Sigmoid colon (tissue), 4 donors: ENCODE results near the gene ROPN1.

Experiments
- EP300 ChIP-seq, 4 donors: sonication (generic); formaldehyde crosslinking; IDR thresholded peaks; one replicate each; pipeline ENCODE4 v1.6.1; 2017; ENCODE audit warnings: antibody characterized with exemption in 4 of 4
- POLR2A ChIP-seq, 2 donors: fragments of 450-650 bp; IDR thresholded peaks; one replicate each; pipeline ENCODE4 v1.6.1; 2016; ENCODE audit warnings: antibody characterized with exemption in 2 of 2, mild to moderate bottlenecking in 2 of 2, moderate library complexity in 2 of 2
- TF ChIP-seq, protein P1 (sequence below), 4 experiments: fragments of 450-650 bp in 3 of 4; fragments of 200-600 bp in 1 of 4; IDR thresholded peaks; one replicate each; pipeline ENCODE4 v1.5.1; 2016 to 2019; ENCODE audit warnings: antibody characterized with exemption in 4 of 4, mild to moderate bottlenecking in 3 of 4, moderate library complexity in 2 of 4

DNA sequence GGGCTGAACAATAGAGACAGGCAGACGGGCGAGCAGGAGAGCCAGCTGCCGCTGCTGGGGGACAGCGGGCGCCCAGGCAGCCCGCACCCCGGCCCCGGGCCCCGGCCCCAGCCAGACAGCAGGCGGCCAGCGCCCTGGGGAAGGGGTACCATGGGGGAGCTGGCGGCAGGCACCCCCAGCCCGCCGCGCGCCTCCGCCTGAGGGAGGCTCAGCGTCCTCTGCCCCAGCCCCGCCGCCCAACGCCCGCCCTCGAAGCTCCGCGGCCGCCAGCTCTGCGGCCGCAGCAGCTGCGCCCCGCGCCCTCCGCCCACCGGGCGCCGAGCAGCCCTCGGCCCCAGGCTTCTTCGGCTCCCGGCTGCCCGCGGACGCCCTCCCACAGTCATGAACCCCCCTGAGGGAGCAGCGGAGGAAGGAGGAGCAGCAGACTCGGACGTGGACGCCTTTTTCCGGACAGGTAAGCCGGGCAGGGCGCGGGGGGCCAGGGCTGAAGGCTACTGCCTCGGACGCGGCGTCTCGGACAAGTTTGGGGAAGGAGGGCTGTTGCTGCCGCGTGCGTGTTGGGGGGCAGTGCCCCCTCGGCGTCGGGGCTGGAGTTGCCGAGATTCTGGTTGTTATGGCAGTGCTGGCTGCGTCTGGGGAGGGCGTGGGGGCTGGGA lies 41.6 kb upstream of the ROPN1 start, which contains the start of gene KALRN:
- TF ChIP-seq, protein P1, sequence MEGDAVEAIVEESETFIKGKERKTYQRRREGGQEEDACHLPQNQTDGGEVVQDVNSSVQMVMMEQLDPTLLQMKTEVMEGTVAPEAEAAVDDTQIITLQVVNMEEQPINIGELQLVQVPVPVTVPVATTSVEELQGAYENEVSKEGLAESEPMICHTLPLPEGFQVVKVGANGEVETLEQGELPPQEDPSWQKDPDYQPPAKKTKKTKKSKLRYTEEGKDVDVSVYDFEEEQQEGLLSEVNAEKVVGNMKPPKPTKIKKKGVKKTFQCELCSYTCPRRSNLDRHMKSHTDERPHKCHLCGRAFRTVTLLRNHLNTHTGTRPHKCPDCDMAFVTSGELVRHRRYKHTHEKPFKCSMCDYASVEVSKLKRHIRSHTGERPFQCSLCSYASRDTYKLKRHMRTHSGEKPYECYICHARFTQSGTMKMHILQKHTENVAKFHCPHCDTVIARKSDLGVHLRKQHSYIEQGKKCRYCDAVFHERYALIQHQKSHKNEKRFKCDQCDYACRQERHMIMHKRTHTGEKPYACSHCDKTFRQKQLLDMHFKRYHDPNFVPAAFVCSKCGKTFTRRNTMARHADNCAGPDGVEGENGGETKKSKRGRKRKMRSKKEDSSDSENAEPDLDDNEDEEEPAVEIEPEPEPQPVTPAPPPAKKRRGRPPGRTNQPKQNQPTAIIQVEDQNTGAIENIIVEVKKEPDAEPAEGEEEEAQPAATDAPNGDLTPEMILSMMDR (IDR thresholded peaks at IDR 0.05), result peak in 1 of 4 experiments; percentile 36
- TF ChIP-seq POLR2A (IDR thresholded peaks at IDR 0.05), result no peak
- TF ChIP-seq EP300 (IDR thresholded peaks at IDR 0.05), result no peak
